HepG2 (cell line): ENCODE results near the gene SMIM1. TPM values are rescaled to one million over a fixed set of nuclear protein-coding genes. Genes with fewer than 3 reads are reported as not detected.

Experiments
- ASH2L ChIP-seq: fragments of 300-600, 200-600 bp; sonication (generic); IDR thresholded peaks from 2 replicates; pipeline ENCODE4 v1.7.0; 2017; ENCODE audit warnings: low read depth, mild to moderate bottlenecking, moderate library complexity, mixed read lengths, low read length; ENCODE audit not compliant: insufficient read length
- CTCF ChIP-seq: sonication (generic); formaldehyde crosslinking; IDR thresholded peaks from 2 replicates; pipeline ENCODE4 v1.5.0; 2020; ENCODE audit warnings: mild to moderate bottlenecking, missing genetic modification reagents, moderate library complexity
- ETV6 ChIP-seq: sonication (generic); formaldehyde crosslinking; conservative IDR thresholded peaks from 2 replicates; pipeline ENCODE4 v1.4.0; 2020; ENCODE audit warnings: missing genetic modification reagents
- GZF1 ChIP-seq: sonication (generic); formaldehyde crosslinking; IDR thresholded peaks from 2 replicates; pipeline ENCODE4 v1.5.1; 2020; ENCODE audit warnings: mild to moderate bottlenecking, missing genetic modification reagents
- HHEX ChIP-seq: IDR thresholded peaks from 2 replicates; pipeline ENCODE4 v1.6.1; 2016; ENCODE audit warnings: control low read depth
- HOXA9 ChIP-seq: sonication (generic); formaldehyde crosslinking; IDR thresholded peaks from 2 replicates; pipeline ENCODE4 v1.8.1; 2022; ENCODE audit warnings: missing genetic modification reagents, mild to moderate bottlenecking, moderate library complexity, borderline replicate concordance
- KAT7 ChIP-seq: IDR thresholded peaks from 2 replicates; pipeline ENCODE4 v1.6.1; 2018; ENCODE audit warnings: borderline replicate concordance, missing compliant biosample characterization
- NKX3-1 ChIP-seq: sonication (generic); formaldehyde crosslinking; IDR thresholded peaks from 2 replicates; pipeline ENCODE4 v1.5.0; 2020; ENCODE audit warnings: missing genetic modification reagents
- SMAD9 ChIP-seq: sonication (generic); formaldehyde crosslinking; IDR thresholded peaks from 2 replicates; pipeline ENCODE4 v1.5.1; 2020; ENCODE audit warnings: mild to moderate bottlenecking, missing genetic modification reagents
- SYNCRIP ChIP-seq: fragments of 200-400 bp; formaldehyde crosslinking; IDR thresholded peaks from 2 replicates; pipeline ENCODE4 v1.6.1; 2018; ENCODE audit warnings: mild to moderate bottlenecking, low read depth, low read length; ENCODE audit not compliant: insufficient read depth
- U2AF2 ChIP-seq: fragments of 200-400 bp; formaldehyde crosslinking; IDR thresholded peaks from 2 replicates; pipeline ENCODE4 v1.6.1; 2017; ENCODE audit warnings: low read depth, mild to moderate bottlenecking, low read length
- ZFP41 ChIP-seq: sonication (generic); formaldehyde crosslinking; IDR thresholded peaks from 2 replicates; pipeline ENCODE4 v1.4.0; 2020; ENCODE audit warnings: mild to moderate bottlenecking, missing genetic modification reagents, borderline replicate concordance
- ZFP82 ChIP-seq: sonication (generic); formaldehyde crosslinking; IDR thresholded peaks from 2 replicates; pipeline ENCODE4 v1.5.1; 2020; ENCODE audit warnings: mild to moderate bottlenecking, missing genetic modification reagents, borderline replicate concordance
- ZKSCAN1 ChIP-seq: fragments of 150-350 bp; IDR thresholded peaks from 2 replicates; pipeline ENCODE4 v1.6.1; 2014; ENCODE audit warnings: low read length
- ZNF142 ChIP-seq: sonication (generic); formaldehyde crosslinking; IDR thresholded peaks from 2 replicates; pipeline ENCODE4 v1.4.0; 2020; ENCODE audit warnings: missing genetic modification reagents
- ZNF33A ChIP-seq: sonication (generic); formaldehyde crosslinking; IDR thresholded peaks from 2 replicates; pipeline ENCODE4 v1.5.1; 2020; ENCODE audit warnings: missing genetic modification reagents, mild to moderate bottlenecking, moderate library complexity, borderline replicate concordance
- ZNF34 ChIP-seq: sonication (generic); formaldehyde crosslinking; IDR thresholded peaks from 2 replicates; pipeline ENCODE4 v1.4.0; 2020; ENCODE audit warnings: mild to moderate bottlenecking, missing genetic modification reagents, borderline replicate concordance
- ZNF383 ChIP-seq: sonication (generic); formaldehyde crosslinking; IDR thresholded peaks from 2 replicates; pipeline ENCODE4 v1.4.0; 2020; ENCODE audit warnings: missing genetic modification reagents, mild to moderate bottlenecking, borderline replicate concordance
- ZNF547 ChIP-seq: sonication (generic); formaldehyde crosslinking; IDR thresholded peaks from 2 replicates; pipeline ENCODE4 v1.5.1; 2020; ENCODE audit warnings: mild to moderate bottlenecking, missing genetic modification reagents
- ZNF556 ChIP-seq: sonication (generic); formaldehyde crosslinking; IDR thresholded peaks from 2 replicates; pipeline ENCODE4 v1.4.0; 2020; ENCODE audit warnings: mild to moderate bottlenecking, missing genetic modification reagents, borderline replicate concordance
- ZNF737 ChIP-seq: sonication (generic); formaldehyde crosslinking; IDR thresholded peaks from 2 replicates; pipeline ENCODE4 v1.5.0; 2020; ENCODE audit warnings: missing genetic modification reagents, mild to moderate bottlenecking, borderline replicate concordance
- polyA plus RNA-seq, 8 experiments: library from polyadenylated mRNA; depleted of rRNA in 3 of 8; stranded (reverse) in 7 of 8; unstranded in 1 of 8; fragments of >200 nt; fragmentation: Illumina TruSeq in 4 of 8; extraction: Trizol in 4 of 8; gene quantifications; 2 replicates each; pipeline versions ENCODE4 v1.2.1 to v1.2.3, GENCODE V29; 2011 to 2016; ENCODE audit warnings: low read depth in 4 of 8, missing spikeins in 1 of 8, mixed read lengths in 1 of 8; ENCODE audit not compliant: insufficient read depth in 1 of 8
- total RNA-seq, 5 experiments: library from RNA; depleted of rRNA; stranded (reverse); fragments of >200 nt; fragmentation: Illumina TruSeq; extraction: Trizol; gene quantifications; 2 replicates each; pipeline ENCODE4 v1.2.3, GENCODE V29; 2016; ENCODE audit warnings: low read depth in 1 of 5

SMIM1 gene
- total and polyA plus RNA-seq, 2 of the 13 experiments (the other 11 are each of a cell fraction or from before 2014, with no cell fraction given), result 12.4 to 56.3 TPM

GRCh38 chr1:3775490-3776230 is 3.1 kb downstream of the SMIM1 start (continued):
- TF ChIP-seq CTCF (CRISPR knock-in tag) (peak; percentile 97), U2AF2 (no peak; the same call in 1 of the 2 replicates), ZNF34 (CRISPR knock-in tag) (0 out of 2 replicates have a peak, but pooled peaks have one; percentile 21), ZNF737 (CRISPR knock-in tag) (0 out of 2 replicates have a peak, but pooled peaks have one; percentile 56), GZF1 (CRISPR knock-in tag) (peak; percentile 28; the same call in 1 of the 2 replicates), ZKSCAN1 (no peak), NKX3-1 (peak; percentile 82; the same call in 1 of the 2 replicates), SMAD9 (CRISPR knock-in tag) (0 out of 2 replicates have a peak, but pooled peaks have one; percentile 73), SYNCRIP (no peak), HOXA9 (CRISPR knock-in tag) (peak; percentile 59; the same call in 1 of the 2 replicates), ZFP41 (CRISPR knock-in tag) (no peak), ZFP82 (CRISPR knock-in tag) (0 out of 2 replicates have a peak, but pooled peaks have one; percentile 70), KAT7 (CRISPR knock-in tag) (0 out of 2 replicates have a peak, but pooled peaks have one; percentile 17), ZNF547 (CRISPR knock-in tag) (peak; percentile 37; the same call in 1 of the 2 replicates), ZNF33A (CRISPR knock-in tag) (peak; percentile 43; the same call in 1 of the 2 replicates), ASH2L (peak; percentile 81), HHEX (no peak), ETV6 (CRISPR knock-in tag) (0 out of 2 replicates have a peak, but pooled peaks have one; percentile 50), ZNF383 (CRISPR knock-in tag) (no peak), ZNF556 (CRISPR knock-in tag) (no peak; the same call in none of the 2 replicates), ZNF142 (CRISPR knock-in tag) (peak; percentile 78; the same call in 1 of the 2 replicates)
